Parathyroid adenoma (tissue), 2 donors: ENCODE results near the gene FCN2.

ENCODE experiments used
- H2AFZ ChIP-seq: fragments of 300-600 bp; sonication (generic); one replicate; pipeline ENCODE4 v1.7.0; 2017; ENCODE audit warnings: antibody characterized with exemption, mild to moderate bottlenecking
- H3K27ac ChIP-seq: fragments of 300-600 bp; sonication (generic); one replicate; pipeline ENCODE4 v1.7.0; 2017
- H3K27me3 ChIP-seq: fragments of 300-600 bp; sonication (generic); one replicate; pipeline ENCODE4 v1.7.0; 2017; ENCODE audit warnings: low read length; ENCODE audit not compliant: control insufficient read depth, insufficient read depth
- H3K36me3 ChIP-seq: fragments of 300-600 bp; sonication (generic); one replicate; pipeline ENCODE4 v1.7.0; 2017; ENCODE audit warnings: low read length; ENCODE audit not compliant: control insufficient read depth, insufficient read depth
- H3K4me1 ChIP-seq: fragments of 300-600 bp; sonication (generic); one replicate; pipeline ENCODE4 v1.7.0; 2017; ENCODE audit warnings: control low read depth
- H3K4me2 ChIP-seq: fragments of 300-600 bp; sonication (generic); one replicate; pipeline ENCODE4 v1.7.0; 2017; ENCODE audit warnings: low read length
- H3K4me3 ChIP-seq: fragments of 300-600 bp; sonication (generic); one replicate; pipeline ENCODE4 v1.7.0; 2017; ENCODE audit warnings: low read depth, low read length
- H3K79me2 ChIP-seq: fragments of 300-600 bp; sonication (generic); one replicate; pipeline ENCODE4 v1.7.0; 2017; ENCODE audit warnings: control low read depth
- H3K9ac ChIP-seq: fragments of 300-600 bp; sonication (generic); one replicate; pipeline ENCODE4 v1.7.0; 2017; ENCODE audit warnings: mild to moderate bottlenecking
- H3K9me3 ChIP-seq: fragments of 300-600 bp; sonication (generic); one replicate; pipeline ENCODE4 v1.7.0; 2017; ENCODE audit warnings: low read length; ENCODE audit not compliant: control insufficient read depth
- CTCF ChIP-seq: fragments of 300-600 bp; sonication (generic); IDR thresholded peaks from one replicate; pipeline ENCODE4 v1.7.0; 2017; ENCODE audit warnings: antibody characterized with exemption, mild to moderate bottlenecking
- donor health status: primary hyperparathyroidism.

Gene FCN2

GRCh38 chr9:134899168-134899567, 18.6 kb downstream of the FCN2 start:
- no peak for TF ChIP-seq CTCF
- no peaks in the 10 kb centered on the region for H3K9me3 ChIP-seq
- H3K27me3 ChIP-seq: no peaks in the 10 kb centered on the region
- peaks cover 17% of the 10 kb centered on the region for H3K4me1 ChIP-seq
- H3K4me2 ChIP-seq: no peak overlapping the region
- H3K4me3 ChIP-seq: no peak overlapping the region
- H3K36me3 ChIP-seq: no peaks in the 10 kb centered on the region
- no peaks in the 10 kb centered on the region for H3K79me2 ChIP-seq
- H3K27ac ChIP-seq: no peak overlapping the region
- H3K9ac ChIP-seq: no peak overlapping the region
- H2AFZ ChIP-seq: no peak overlapping the region

GRCh38 chr9:134899818-134900217, 19.2 kb downstream of the FCN2 start:
- H3K4me1 ChIP-seq: peaks cover 17% of the 10 kb centered on the region
- no peak overlapping the region for H3K4me2 ChIP-seq
- no peaks in the 10 kb centered on the region for H3K27me3 ChIP-seq
- H3K4me3 ChIP-seq: no peak overlapping the region
- no peak overlapping the region for H2AFZ ChIP-seq
- H3K9ac ChIP-seq: no peak overlapping the region
- H3K36me3 ChIP-seq: no peaks in the 10 kb centered on the region
- no peak overlapping the region for H3K27ac ChIP-seq
- H3K9me3 ChIP-seq: no peaks in the 10 kb centered on the region
- no peak for TF ChIP-seq CTCF
- H3K79me2 ChIP-seq: no peaks in the 10 kb centered on the region

GRCh38 chr9:134902936-134903335, 22.3 kb downstream of the FCN2 start:
- H3K79me2 ChIP-seq: no peaks in the 10 kb centered on the region
- no peaks in the 10 kb centered on the region for H3K27me3 ChIP-seq
- H3K27ac ChIP-seq: no peak overlapping the region
- H3K4me1 ChIP-seq: peaks cover 8% of the 10 kb centered on the region
- no peak overlapping the region for H3K4me2 ChIP-seq
- no peak overlapping the region for H3K4me3 ChIP-seq
- no peaks in the 10 kb centered on the region for H3K36me3 ChIP-seq
- no peaks in the 10 kb centered on the region for H3K9me3 ChIP-seq
- H2AFZ ChIP-seq: no peak overlapping the region
- H3K9ac ChIP-seq: no peak overlapping the region
- TF ChIP-seq CTCF: no peak

- no peaks in the 10 kb centered on the region for H3K27me3 ChIP-seq
- no peaks in the 10 kb centered on the region for H3K36me3 ChIP-seq
- no peak overlapping the region for H3K27ac ChIP-seq
- H3K4me1 ChIP-seq: no peaks in the 10 kb centered on the region
- no peaks in the 10 kb centered on the region for H3K79me2 ChIP-seq
- TF ChIP-seq CTCF: no peak
- no peaks in the 10 kb centered on the region for H3K9me3 ChIP-seq
- H3K9ac ChIP-seq: no peak overlapping the region
- H3K4me2 ChIP-seq: no peak overlapping the region
- H3K4me3 ChIP-seq: no peak overlapping the region
- H2AFZ ChIP-seq: no peak overlapping the region
These were observed 28.1 kb downstream of the FCN2 start for GRCh38 chr9:134908524-134909309.
